ENCODE data around the gene COX11. TPM values are rescaled to one million over a fixed set of nuclear protein-coding genes. Genes with fewer than 3 reads are reported as not detected.

Gene COX11
- total and polyA plus RNA-seq, 2 of the 8 experiments (the other 6 are each of a cell fraction or from before 2014, with no cell fraction given): 43.0 to 54.1 TPM

DNA sequence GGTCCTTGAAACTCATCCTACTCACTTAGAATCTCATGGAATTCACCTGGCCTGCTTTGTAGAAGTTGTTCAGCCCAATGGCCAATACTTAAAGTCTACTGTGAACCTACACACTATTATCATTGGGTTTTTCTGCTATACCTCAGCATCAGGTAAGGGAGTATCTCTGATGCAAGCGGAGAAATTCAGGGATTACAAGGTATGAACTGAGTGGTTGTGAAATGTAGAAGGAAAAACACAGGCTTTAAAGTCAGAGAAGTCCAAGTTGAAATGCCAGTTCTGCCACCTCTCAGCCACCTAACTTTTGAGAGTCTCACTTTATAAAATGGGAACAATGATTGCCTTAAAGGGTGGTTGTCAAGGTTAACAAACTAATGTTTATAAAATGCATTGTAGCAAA, 31.0 kb downstream of the COX11 start:
- no peaks in the 10 kb centered on the region for H3K9me3 ChIP-seq (ENCODE audit: insufficient read depth in 2 of 2, low read depth in 1 of 2, low read length in 1 of 2)
- peaks cover 25 to 67% (median 62%) of the 10 kb centered on the region in 4 experiments for H3K36me3 ChIP-seq (ENCODE audit: control insufficient read depth in 2 of 4, insufficient read depth in 4 of 4, low read length in 3 of 4)
- no peak for FAIRE-seq
- no peak overlapping the region for H4K8ac ChIP-seq (ENCODE audit: extremely low read depth, insufficient read depth, low read length)
- H2BK120ac ChIP-seq (replicated peaks; ENCODE audit: low read depth, low read length): no peak overlapping the region
- no peak overlapping the region for H2AFZ ChIP-seq (ENCODE audit: low read length)
- H3K79me1 ChIP-seq (ENCODE audit: low read depth, low read length): no peaks in the 10 kb centered on the region
- DNase-seq (ENCODE audit: low read depth in 1 of 2, low spot score in 2 of 2): no peak
- no peaks in the 10 kb centered on the region for H3K4me1 ChIP-seq (replicated peaks in 1 of 4; ENCODE audit: control insufficient read depth in 3 of 4, insufficient read depth in 4 of 4, low read length in 3 of 4)
- no peak overlapping the region for H2BK12ac ChIP-seq (ENCODE audit: low read depth, low read length)
- no peak overlapping the region for H3K9ac ChIP-seq (replicated peaks in 1 of 4; ENCODE audit: extremely low read depth in 1 of 4, low read depth in 3 of 4, low read length in 3 of 4)
- 88% methylated on average over 1 of the region's 1 CpG; no CpG with 5 or more reads in 1 of the 2 experiments for WGBS, 2 experiments (ENCODE audit: extremely low coverage in 1 of 2, insufficient coverage in 1 of 2, insufficient read length in 1 of 2, insufficient replicate concordance in 2 of 2, low coverage in 1 of 2, low lambda C conversion rate in 2 of 2, missing lambda C conversion rate in 1 of 2)
- H3K14ac ChIP-seq (ENCODE audit: insufficient read length): no peak overlapping the region
- no peak overlapping the region for H3K4ac ChIP-seq (replicated peaks; ENCODE audit: insufficient read length, low read depth, low read length)
- ChIA-PET POLR2A (ENCODE audit: partially characterized antibody) (no interaction called here), CTCF (ENCODE audit: partially characterized antibody) (no interaction called here)
- H3K23me2 ChIP-seq (ENCODE audit: low read depth, low read length): no peaks in the 10 kb centered on the region
- H2AK5ac ChIP-seq (ENCODE audit: low read depth, low read length): no peak overlapping the region
- no peak overlapping the region for H3K4me3 ChIP-seq (ENCODE audit: extremely low read depth in 1 of 4, insufficient read depth in 2 of 4, low read depth in 3 of 4, low read length in 4 of 4)
- H2BK20ac ChIP-seq (ENCODE audit: low read length): no peak overlapping the region
- no peak overlapping the region for H2BK15ac ChIP-seq (ENCODE audit: low read length)
- no peak overlapping the region for H4K91ac ChIP-seq (replicated peaks; ENCODE audit: insufficient read length, low read length)
- H3K56ac ChIP-seq (replicated peaks; ENCODE audit: insufficient read length, low read depth, low read length): no peak overlapping the region
- H3K4me2 ChIP-seq (ENCODE audit: insufficient read depth in 1 of 2, low read depth in 2 of 2, low read length in 2 of 2): no peak overlapping the region
- H3K79me2 ChIP-seq (ENCODE audit: control insufficient read depth in 1 of 2, insufficient read depth in 2 of 2, low read length in 2 of 2): no peaks in the 10 kb centered on the region
- no peak overlapping the region for H4K5ac ChIP-seq (ENCODE audit: insufficient read length, low read depth, low read length)
- no peak overlapping the region for H3K23ac ChIP-seq (ENCODE audit: insufficient read length)
- H3K27me3 ChIP-seq (replicated peaks in 1 of 4; ENCODE audit: control insufficient read depth in 3 of 4, extremely low read depth in 1 of 4, insufficient read depth in 3 of 4, low read length in 3 of 4): no peaks in the 10 kb centered on the region
- no peak overlapping the region for H3K18ac ChIP-seq (ENCODE audit: extremely low read depth, low read length)
- no peaks in the 10 kb centered on the region for H4K20me1 ChIP-seq (replicated peaks in 1 of 2; ENCODE audit: control insufficient read depth in 1 of 2, insufficient read depth in 2 of 2, low read length in 2 of 2)
- H2BK5ac ChIP-seq (ENCODE audit: low read depth, low read length): no peak overlapping the region
- H3K27ac ChIP-seq (ENCODE audit: low read depth, low read length): no peak overlapping the region
- no peak for TF ChIP-seq SRF (IDR thresholded peaks at IDR 0.05; ENCODE audit: low read depth, low read length)
- TF ChIP-seq, protein P1, sequence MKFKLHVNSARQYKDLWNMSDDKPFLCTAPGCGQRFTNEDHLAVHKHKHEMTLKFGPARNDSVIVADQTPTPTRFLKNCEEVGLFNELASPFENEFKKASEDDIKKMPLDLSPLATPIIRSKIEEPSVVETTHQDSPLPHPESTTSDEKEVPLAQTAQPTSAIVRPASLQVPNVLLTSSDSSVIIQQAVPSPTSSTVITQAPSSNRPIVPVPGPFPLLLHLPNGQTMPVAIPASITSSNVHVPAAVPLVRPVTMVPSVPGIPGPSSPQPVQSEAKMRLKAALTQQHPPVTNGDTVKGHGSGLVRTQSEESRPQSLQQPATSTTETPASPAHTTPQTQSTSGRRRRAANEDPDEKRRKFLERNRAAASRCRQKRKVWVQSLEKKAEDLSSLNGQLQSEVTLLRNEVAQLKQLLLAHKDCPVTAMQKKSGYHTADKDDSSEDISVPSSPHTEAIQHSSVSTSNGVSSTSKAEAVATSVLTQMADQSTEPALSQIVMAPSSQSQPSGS (IDR thresholded peaks at IDR 0.05; ENCODE audit: low read length): no peak
- no peak for TF ChIP-seq POLR2A (IDR thresholded peaks at IDR 0.05; ENCODE audit: control extremely low read depth in 1 of 2, low read depth in 2 of 2, low read length in 2 of 2)
- TF ChIP-seq PHF8 (conservative IDR thresholded peaks at IDR 0.05; ENCODE audit: low read depth, low read length): no peak
- TF ChIP-seq RBBP5 (IDR thresholded peaks at IDR 0.05; ENCODE audit: borderline replicate concordance, low read depth, low read length): no peak
- TF ChIP-seq SIN3A (conservative IDR thresholded peaks at IDR 0.05 in 1 of 2, IDR thresholded peaks at IDR 0.05 in 1 of 2; ENCODE audit: low read depth in 1 of 2, low read length in 2 of 2): no peak
- TF ChIP-seq, protein P2, sequence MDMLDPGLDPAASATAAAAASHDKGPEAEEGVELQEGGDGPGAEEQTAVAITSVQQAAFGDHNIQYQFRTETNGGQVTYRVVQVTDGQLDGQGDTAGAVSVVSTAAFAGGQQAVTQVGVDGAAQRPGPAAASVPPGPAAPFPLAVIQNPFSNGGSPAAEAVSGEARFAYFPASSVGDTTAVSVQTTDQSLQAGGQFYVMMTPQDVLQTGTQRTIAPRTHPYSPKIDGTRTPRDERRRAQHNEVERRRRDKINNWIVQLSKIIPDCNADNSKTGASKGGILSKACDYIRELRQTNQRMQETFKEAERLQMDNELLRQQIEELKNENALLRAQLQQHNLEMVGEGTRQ (IDR thresholded peaks at IDR 0.05; ENCODE audit: low read length): no peak
- TF ChIP-seq SP4 (IDR thresholded peaks at IDR 0.05; ENCODE audit: low read length): no peak
- no peak for TF ChIP-seq CEBPB (IDR thresholded peaks at IDR 0.05; ENCODE audit: low read depth, low read length)
- no peak for TF ChIP-seq TAF7 (optimal IDR thresholded peaks at IDR 0.05; ENCODE audit: borderline replicate concordance, low read depth, low read length)
- TF ChIP-seq, protein P3, sequence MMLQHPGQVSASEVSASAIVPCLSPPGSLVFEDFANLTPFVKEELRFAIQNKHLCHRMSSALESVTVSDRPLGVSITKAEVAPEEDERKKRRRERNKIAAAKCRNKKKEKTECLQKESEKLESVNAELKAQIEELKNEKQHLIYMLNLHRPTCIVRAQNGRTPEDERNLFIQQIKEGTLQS (IDR thresholded peaks at IDR 0.05; ENCODE audit: insufficient read depth, low read depth, low read length): no peak
- no peak for TF ChIP-seq JUND (IDR thresholded peaks at IDR 0.05; ENCODE audit: low read length)

Data from H1 (cell line).